ENCODE results near the gene MYH16.
"Not testable (repeated sequence)": the region's sequence is repeated elsewhere in the genome, so short reads cannot be mapped to it uniquely, and the experiment has no call there.

Gene MYH16

DNA sequence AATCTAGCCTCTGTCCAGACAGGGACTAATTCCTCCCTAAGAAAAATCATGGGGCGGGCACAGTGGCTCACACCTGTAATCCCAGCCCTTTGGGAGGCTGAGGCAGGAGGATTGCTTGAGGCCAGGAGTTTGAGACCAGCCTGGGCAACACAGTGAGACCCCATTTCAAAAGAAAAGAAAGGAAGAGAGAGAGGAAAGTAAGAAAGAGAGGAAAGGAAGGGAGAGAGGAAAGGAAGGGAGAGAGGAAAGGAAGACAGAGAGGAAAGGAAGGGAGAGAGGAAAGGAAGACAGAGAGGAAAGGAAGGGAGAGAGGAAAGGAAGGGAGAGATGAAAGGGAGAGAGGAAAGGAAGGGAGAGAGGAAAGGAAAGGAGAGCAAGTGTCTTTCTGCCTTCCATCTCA lies 922 bp downstream of the MYH16 start:
- H3K27ac Mint-ChIP-seq, result peak overlapping the region; percentile 94
- H3K4me1 Mint-ChIP-seq (ENCODE audit: low read depth), result peaks cover 21% of the 10 kb centered on the region
- not testable (repeated sequence) for H3K27me3 Mint-ChIP-seq; H3K4me3 Mint-ChIP-seq; H3K9me3 Mint-ChIP-seq; H3K36me3 Mint-ChIP-seq (ENCODE audit: low read depth)

GRCh38 chr7:99274908-99275307 lies 2.3 kb downstream of the MYH16 start:
- peaks cover 21% of the 10 kb centered on the region for H3K4me1 Mint-ChIP-seq (ENCODE audit: low read depth)
- H3K27ac Mint-ChIP-seq; H3K36me3 Mint-ChIP-seq (ENCODE audit: low read depth); H3K27me3 Mint-ChIP-seq; H3K9me3 Mint-ChIP-seq; H3K4me3 Mint-ChIP-seq: not testable (repeated sequence)

- no peaks in the 10 kb centered on the region for H3K36me3 Mint-ChIP-seq (ENCODE audit: low read depth)
- H3K4me3 Mint-ChIP-seq, result no peak overlapping the region
- peaks cover 21% of the 10 kb centered on the region for H3K4me1 Mint-ChIP-seq (ENCODE audit: low read depth)
- no peaks in the 10 kb centered on the region for H3K9me3 Mint-ChIP-seq
- H3K27ac Mint-ChIP-seq, result no peak overlapping the region
- H3K27me3 Mint-ChIP-seq, result no peaks in the 10 kb centered on the region
Measured at GRCh38 chr7:99275496-99275895, 2.9 kb downstream of the MYH16 start.

- Mint-ChIP-seq H3K9me3 (no peaks in the 10 kb centered on the region), H3K27ac (no peak overlapping the region)
Measured at GRCh38 chr7:99278180-99278579, 5.5 kb downstream of the MYH16 start.

DNA sequence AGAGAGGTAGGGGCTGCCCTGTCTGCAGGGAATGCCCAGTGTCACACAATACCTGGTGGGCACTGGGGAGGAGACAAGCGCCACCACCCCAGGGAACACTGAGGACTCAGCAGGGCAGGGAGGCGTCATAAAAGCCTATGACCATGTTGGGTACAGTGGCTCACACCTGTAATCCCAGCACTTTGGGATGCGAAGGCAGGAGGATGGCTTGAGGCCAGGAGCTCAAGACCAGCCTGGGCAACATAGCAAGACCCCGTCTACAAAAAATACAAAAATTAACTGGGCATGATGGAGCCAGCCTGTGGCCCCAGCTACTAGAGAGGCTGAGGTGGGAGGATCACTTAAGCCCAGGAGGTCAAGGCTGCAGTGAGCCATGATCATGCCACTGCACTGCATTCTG lies 11.5 kb downstream of the MYH16 start:
- not testable (repeated sequence) for H3K27ac Mint-ChIP-seq; H3K27me3 Mint-ChIP-seq; H3K4me1 Mint-ChIP-seq (ENCODE audit: low read depth); H3K4me3 Mint-ChIP-seq; H3K36me3 Mint-ChIP-seq (ENCODE audit: low read depth); H3K9me3 Mint-ChIP-seq

More at GRCh38 chr7:99278180-99278579, 5.5 kb downstream of the MYH16 start:
- Mint-ChIP-seq H3K27me3 (no peaks in the 10 kb centered on the region), H3K4me1 (ENCODE audit: low read depth) (peaks cover 20% of the 10 kb centered on the region), H3K4me3 (no peak overlapping the region), H3K36me3 (ENCODE audit: low read depth) (no peaks in the 10 kb centered on the region)

GRCh38 chr7:99287779-99288534 lies 15.3 kb downstream of the MYH16 start:
- H3K9me3 Mint-ChIP-seq, result no peaks in the 10 kb centered on the region
- no peak overlapping the region for H3K4me3 Mint-ChIP-seq
- no peak overlapping the region for H3K27ac Mint-ChIP-seq
- H3K27me3 Mint-ChIP-seq, result no peaks in the 10 kb centered on the region
- H3K4me1 Mint-ChIP-seq (ENCODE audit: low read depth), result no peaks in the 10 kb centered on the region
- no peaks in the 10 kb centered on the region for H3K36me3 Mint-ChIP-seq (ENCODE audit: low read depth)

DNA sequence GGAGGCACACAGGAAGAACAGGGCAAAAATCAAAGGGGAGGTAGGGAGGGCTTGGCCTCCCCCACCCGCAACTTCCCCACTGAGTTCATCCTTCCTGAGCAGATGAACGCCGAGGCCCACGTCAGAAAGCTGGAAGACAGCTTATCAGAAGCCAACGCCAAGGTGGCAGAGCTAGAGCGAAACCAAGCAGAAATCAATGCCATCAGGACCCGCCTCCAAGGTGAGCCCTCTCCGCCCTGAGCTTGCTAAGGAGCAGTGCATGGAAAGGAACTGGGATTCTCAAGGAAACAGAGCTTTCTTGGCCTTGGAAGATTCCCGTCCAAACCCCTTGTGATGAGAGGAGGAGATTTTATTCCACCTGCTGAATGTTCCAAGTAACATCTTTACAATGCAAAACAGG lies 16.5 kb downstream of the MYH16 start:
- Mint-ChIP-seq H3K36me3 (ENCODE audit: low read depth) (no peaks in the 10 kb centered on the region), H3K27me3 (no peaks in the 10 kb centered on the region), H3K4me1 (ENCODE audit: low read depth) (no peaks in the 10 kb centered on the region), H3K4me3 (no peak overlapping the region), H3K9me3 (no peaks in the 10 kb centered on the region), H3K27ac (no peak overlapping the region)

GRCh38 chr7:99290148-99290547 lies 17.5 kb downstream of the MYH16 start:
- not testable (repeated sequence) for H3K9me3 Mint-ChIP-seq; H3K36me3 Mint-ChIP-seq (ENCODE audit: low read depth); H3K4me1 Mint-ChIP-seq (ENCODE audit: low read depth); H3K4me3 Mint-ChIP-seq; H3K27me3 Mint-ChIP-seq; H3K27ac Mint-ChIP-seq

- no peak overlapping the region for H3K4me3 Mint-ChIP-seq
- H3K4me1 Mint-ChIP-seq (ENCODE audit: low read depth), result no peaks in the 10 kb centered on the region
- H3K27ac Mint-ChIP-seq, result no peak overlapping the region
- no peaks in the 10 kb centered on the region for H3K9me3 Mint-ChIP-seq
- no peaks in the 10 kb centered on the region for H3K36me3 Mint-ChIP-seq (ENCODE audit: low read depth)
- H3K27me3 Mint-ChIP-seq, result no peaks in the 10 kb centered on the region
Measured at GRCh38 chr7:99290980-99291607, 18.5 kb downstream of the MYH16 start.

DNA sequence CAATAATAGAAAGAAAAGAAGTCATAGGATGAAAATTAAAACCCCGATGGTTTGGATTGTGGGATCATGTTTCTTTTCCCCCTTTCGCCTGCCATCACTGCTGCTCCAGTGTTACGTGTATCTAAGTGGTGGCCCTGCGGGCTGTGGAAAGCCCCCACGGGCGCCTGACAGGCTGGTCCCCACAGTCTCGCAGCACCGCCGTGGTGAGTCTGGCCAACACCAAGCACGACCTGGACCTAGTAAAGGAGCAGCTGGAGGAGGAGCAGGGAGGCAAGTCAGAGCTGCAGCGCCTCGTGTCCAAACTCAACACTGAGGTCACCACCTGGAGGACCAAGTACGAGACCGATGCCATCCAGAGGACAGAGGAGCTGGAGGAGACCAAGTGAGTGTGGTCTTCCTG lies 19.5 kb downstream of the MYH16 start:
- Mint-ChIP-seq H3K27ac (no peak overlapping the region), H3K36me3 (ENCODE audit: low read depth) (no peaks in the 10 kb centered on the region), H3K9me3 (no peaks in the 10 kb centered on the region), H3K4me1 (ENCODE audit: low read depth) (no peaks in the 10 kb centered on the region), H3K27me3 (no peaks in the 10 kb centered on the region), H3K4me3 (no peak overlapping the region)

DNA sequence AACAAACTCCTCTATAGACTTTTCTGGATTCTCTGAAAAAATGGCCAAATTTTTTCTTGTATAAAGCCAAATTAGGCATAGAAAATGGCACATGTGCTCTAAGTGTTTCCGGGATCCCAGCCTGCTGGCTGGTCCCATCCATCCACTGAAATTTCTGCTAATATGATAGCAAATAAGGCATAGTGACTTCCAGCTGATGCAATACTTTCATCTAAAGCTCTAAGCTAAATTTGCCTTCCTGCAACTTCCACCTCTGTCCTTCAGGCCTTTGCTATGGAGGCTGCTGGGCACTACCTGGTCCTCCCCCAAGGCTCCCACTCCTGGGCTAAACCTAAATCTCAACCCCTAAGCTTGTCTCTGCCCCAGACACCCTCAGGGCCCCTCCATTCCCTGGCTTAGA lies 20.5 kb downstream of the MYH16 start:
- Mint-ChIP-seq H3K4me3 (no peak overlapping the region), H3K27ac (no peak overlapping the region), H3K36me3 (ENCODE audit: low read depth) (no peaks in the 10 kb centered on the region), H3K4me1 (ENCODE audit: low read depth) (no peaks in the 10 kb centered on the region), H3K27me3 (no peaks in the 10 kb centered on the region), H3K9me3 (no peaks in the 10 kb centered on the region)

DNA sequence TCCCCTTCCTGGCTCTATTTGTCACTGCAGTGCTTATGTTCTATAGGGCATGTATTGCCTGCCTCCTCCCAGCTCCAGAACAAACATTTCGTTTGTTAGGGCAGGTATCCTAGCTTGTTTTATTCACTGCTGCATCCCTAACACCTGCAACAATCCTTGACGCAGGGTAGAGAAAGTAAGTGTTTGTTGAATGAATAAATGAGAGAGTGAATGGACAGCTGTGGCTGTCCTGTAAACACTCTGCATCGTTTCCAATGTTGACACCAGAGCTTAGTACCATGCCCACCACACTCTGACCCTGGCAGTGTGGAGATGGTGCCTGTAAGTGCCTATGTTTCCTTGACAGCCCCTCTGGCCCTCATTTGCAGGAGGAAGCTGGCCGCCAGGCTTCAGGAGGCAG lies 21.0 kb downstream of the MYH16 start:
- Mint-ChIP-seq H3K27me3 (no peaks in the 10 kb centered on the region), H3K36me3 (ENCODE audit: low read depth) (no peaks in the 10 kb centered on the region), H3K4me1 (ENCODE audit: low read depth) (no peaks in the 10 kb centered on the region), H3K9me3 (no peaks in the 10 kb centered on the region), H3K4me3 (no peak overlapping the region), H3K27ac (no peak overlapping the region)

DNA sequence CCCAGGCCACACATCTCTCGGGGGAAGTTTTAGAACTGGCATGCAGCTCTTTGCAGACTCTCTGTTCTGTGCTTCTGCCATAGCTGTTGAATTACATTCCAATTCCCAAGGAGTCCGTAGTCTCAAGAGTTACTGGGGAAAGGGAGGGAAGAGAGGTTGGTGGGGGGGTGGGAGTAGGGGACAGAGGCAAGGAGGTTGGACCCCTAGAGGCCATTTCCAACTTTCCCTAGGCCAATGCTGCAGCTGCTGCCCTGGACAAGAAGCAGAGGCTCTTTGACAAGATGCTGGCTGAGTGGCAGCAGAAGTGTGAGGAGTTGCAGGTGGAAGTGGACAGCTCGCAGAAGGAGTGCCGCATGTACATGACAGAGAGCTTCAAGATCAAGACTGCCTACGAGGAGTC lies 23.8 kb downstream of the MYH16 start:
- Mint-ChIP-seq H3K9me3 (no peaks in the 10 kb centered on the region), H3K27ac (no peak overlapping the region), H3K27me3 (no peaks in the 10 kb centered on the region), H3K4me1 (ENCODE audit: low read depth) (no peaks in the 10 kb centered on the region), H3K4me3 (no peak overlapping the region), H3K36me3 (ENCODE audit: low read depth) (no peaks in the 10 kb centered on the region)

GRCh38 chr7:99301496-99301895 lies 28.9 kb downstream of the MYH16 start:
- no peaks in the 10 kb centered on the region for H3K27me3 Mint-ChIP-seq
- no peak overlapping the region for H3K27ac Mint-ChIP-seq
- no peaks in the 10 kb centered on the region for H3K36me3 Mint-ChIP-seq (ENCODE audit: low read depth)
- no peaks in the 10 kb centered on the region for H3K4me1 Mint-ChIP-seq (ENCODE audit: low read depth)
- no peak overlapping the region for H3K4me3 Mint-ChIP-seq
- H3K9me3 Mint-ChIP-seq, result no peaks in the 10 kb centered on the region

DNA sequence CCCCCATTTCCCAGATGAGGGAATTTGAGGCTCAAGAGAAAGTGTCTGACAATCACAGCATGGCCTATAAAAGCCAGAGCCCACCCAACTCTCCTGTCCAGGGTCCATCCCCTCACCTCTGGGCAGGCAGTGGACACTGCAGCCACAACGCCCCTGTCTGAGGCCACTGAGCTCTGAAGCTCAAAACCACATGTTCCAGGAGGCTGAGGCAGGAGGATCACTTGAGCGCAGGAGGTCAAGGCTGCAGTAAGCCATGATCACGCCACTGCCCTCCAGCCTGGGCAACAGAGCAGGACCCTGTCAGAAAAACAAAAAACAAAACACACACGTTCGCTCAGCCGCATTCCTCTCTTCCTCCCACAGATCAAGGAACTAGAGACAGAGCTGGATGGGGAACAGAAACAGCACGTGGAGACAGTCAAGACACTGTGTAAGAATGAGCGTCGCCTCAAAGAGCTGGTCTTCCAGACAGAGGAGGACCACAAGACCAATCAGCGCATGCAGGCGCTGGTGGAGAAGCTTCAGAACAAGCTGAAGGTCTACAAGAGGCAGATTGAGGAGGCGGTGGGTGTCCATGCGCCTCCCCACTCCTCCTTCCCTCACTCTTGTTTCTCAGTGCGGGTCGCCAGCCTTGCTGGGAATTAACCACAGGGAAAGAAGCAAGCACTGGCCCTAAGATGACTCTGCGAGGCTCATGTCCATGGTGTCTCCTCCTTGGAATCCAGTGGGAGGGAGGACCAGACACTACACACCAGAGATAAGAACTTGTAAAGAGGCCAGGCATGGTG lies 33.0 kb downstream of the MYH16 start:
- Mint-ChIP-seq H3K36me3 (ENCODE audit: low read depth) (no peaks in the 10 kb centered on the region), H3K4me1 (ENCODE audit: low read depth) (no peaks in the 10 kb centered on the region)

More for the DNA sequence above, 33.0 kb downstream of the MYH16 start:
- no peak overlapping the region for H3K4me3 Mint-ChIP-seq
- H3K27me3 Mint-ChIP-seq, result no peaks in the 10 kb centered on the region
- no peaks in the 10 kb centered on the region for H3K9me3 Mint-ChIP-seq
- H3K27ac Mint-ChIP-seq, result no peak overlapping the region
